ENCODE measurements around the gene F3. TPM values are rescaled to one million over a fixed set of nuclear protein-coding genes. Genes with fewer than 3 reads are reported as not detected.
A peak's percentile ranks its signal among the peaks of the same experiment; 100 is the strongest.
"Not testable (repeated sequence)": the region's sequence is repeated elsewhere in the genome, so short reads cannot be mapped to it uniquely, and the experiment has no call there.

The F3 gene
- 21.9 and 37.7 TPM in 2 replicates for total RNA-seq (2014; rRNA removed; shearing (Covaris generic))

DNA sequence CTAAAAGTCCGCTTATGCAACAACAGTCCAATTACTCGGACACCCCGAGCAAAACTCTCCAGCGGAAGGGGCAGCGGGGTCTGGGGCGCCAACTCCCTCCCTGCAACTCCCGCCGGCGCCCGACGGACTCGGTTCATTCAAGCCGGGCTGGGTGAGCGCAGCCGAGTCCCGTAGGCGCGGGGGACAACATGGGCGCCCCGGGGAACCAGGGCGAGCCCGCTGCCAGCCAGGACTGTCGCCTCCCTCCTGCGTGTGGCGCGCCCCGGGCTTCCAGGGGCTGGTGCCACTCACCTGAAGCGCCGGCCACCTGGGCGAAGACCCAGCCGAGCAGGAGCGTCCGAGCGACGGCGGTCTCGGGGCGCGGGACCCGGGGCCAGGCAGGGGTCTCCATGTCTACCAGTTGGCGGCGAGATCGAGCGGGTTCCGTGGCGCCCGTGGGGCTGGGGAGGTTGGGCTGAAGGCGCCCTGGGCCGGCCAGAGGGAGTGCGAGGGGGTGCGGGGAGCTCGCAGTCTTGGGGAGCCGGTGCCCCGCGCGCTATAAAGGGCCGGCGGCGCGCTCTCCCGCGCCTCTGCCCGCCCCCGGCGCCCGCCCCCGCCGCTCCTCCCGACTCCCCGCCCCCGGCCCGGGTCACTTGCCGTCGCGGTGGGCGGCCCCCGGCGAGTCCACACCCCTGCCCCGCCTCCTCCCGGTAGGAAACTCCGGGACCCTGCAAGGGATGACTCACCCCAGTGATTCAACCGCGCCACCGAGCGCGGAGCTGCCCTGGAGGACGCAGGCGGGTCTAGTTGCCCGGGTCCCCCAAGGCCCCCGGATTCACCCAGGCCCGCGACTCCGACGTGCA lies at the start of gene F3:
F3 (minus strand) TSS at position 514 of the 842 bp plus-strand sequence; CDS start at position 391, 123 bp downstream.
- H3K4me3 ChIP-seq (ENCODE audit: insufficient read depth, low read depth, low read length) = peak within 1 kb of the TSS; percentile 93
- peaks cover 1% of the 10 kb centered on the region; the same call in 1 of the 2 replicates for H3K36me3 ChIP-seq (replicated peaks; ENCODE audit: control insufficient read depth, insufficient read depth, low read length)
- H3K27me3 ChIP-seq (ENCODE audit: control insufficient read depth, insufficient read depth, low read length) = peaks cover 13% of the 10 kb centered on the region
- peak; percentile 94 for DNase-seq

DNA sequence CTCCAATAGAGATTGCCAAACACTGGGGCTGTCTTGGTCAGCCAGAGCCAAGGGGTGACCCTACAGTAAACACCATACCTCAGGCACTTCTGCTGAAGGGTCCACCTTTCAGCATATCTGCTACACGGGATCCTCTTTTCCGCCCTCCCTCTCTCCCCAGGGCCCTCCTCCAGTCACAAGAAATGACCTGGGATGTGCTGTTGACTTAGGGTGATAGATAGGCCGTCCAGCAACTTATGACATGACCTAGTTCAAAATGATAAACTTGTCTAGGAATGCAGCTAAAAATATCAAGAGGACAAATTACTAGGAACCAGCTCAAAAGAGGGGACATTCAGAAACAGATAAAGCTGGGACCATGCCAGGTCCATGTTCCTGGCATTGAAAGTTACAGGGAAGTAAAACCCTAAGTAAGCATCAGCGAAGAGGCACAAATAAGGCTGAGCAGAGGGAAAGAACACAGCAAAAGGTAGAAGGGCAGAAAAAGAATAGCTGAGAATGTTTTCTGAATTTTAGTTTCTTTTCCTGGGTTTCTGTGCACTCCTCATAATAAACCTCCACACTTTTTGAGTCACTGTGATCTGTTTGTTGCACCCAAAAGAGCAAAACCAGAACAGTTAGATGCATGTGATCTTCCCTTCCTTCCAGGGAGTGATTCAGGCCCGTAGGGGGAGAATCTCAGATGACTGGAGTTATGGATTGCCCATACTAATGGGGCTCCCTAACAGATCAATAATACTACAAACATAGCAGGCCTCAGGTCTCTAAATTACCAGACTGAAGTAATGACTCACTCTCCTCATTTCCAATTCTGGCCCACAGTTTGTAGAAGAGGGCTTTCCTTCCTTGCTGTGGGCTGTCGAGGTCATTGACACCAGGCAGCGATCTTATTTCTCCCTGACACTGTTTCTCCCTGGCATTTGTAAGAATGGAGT lies 48.9 kb upstream of the F3 start:
- no peak for DNase-seq
- no peaks in the 10 kb centered on the region for H3K36me3 ChIP-seq (replicated peaks; ENCODE audit: control insufficient read depth, insufficient read depth, low read length)
- H3K4me3 ChIP-seq (ENCODE audit: insufficient read depth, low read depth, low read length) = no peak overlapping the region
- H3K27me3 ChIP-seq (ENCODE audit: control insufficient read depth, insufficient read depth, low read length) = no peaks in the 10 kb centered on the region; the same call in 1 of the 2 replicates

DNA sequence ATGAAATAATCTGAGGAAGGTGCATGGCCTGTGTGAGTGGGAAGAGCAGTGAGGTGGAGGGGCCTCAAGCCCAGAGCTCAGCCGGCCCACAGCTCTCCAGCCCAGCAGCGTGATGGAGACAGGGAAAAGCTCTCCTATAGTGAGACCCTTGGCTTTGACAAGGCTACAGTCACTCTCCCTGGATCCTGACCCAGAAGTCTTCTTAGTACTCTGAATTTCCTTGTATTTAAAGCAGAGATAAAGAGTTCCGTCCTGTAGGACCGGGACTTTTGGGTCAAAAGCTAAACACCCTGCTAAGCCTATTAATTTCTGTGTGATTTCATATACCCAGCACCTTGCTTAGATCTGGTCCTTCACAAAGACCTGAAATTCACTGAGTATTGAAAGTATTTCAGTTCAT lies 48.2 kb upstream of the F3 start:
- H3K4me3 ChIP-seq (ENCODE audit: insufficient read depth, low read depth, low read length) = no peak overlapping the region
- H3K36me3 ChIP-seq (replicated peaks; ENCODE audit: control insufficient read depth, insufficient read depth, low read length) = no peaks in the 10 kb centered on the region
- DNase-seq = no peak
- H3K27me3 ChIP-seq (ENCODE audit: control insufficient read depth, insufficient read depth, low read length) = no peaks in the 10 kb centered on the region; the same call in 1 of the 2 replicates

DNA sequence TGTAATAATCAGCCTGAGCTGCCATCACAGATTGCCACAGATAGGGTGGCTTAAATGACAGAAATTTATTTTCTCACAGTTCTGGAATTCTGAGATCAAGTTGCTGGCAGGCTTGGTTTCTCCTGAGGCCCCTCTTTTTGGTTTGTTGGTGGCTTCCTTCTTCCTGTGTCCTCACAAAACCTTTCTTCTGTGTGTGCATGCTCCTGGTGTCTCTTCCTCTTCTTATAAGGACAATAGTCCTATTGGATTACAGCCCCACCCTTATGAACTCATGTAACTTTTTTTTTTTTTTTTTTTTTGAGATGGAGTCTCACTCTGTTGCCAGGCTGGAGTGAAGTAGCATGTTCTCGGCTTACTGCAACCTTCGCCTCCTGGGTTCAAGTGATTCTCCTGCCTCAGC lies 41.0 kb upstream of the F3 start:
- DNase-seq = no peak
- Histone ChIP-seq H3K27me3 (ENCODE audit: control insufficient read depth, insufficient read depth, low read length) (no peaks in the 10 kb centered on the region), H3K36me3 (replicated peaks; ENCODE audit: control insufficient read depth, insufficient read depth, low read length) (no peaks in the 10 kb centered on the region), H3K4me3 (ENCODE audit: insufficient read depth, low read depth, low read length) (no peak overlapping the region)

DNA sequence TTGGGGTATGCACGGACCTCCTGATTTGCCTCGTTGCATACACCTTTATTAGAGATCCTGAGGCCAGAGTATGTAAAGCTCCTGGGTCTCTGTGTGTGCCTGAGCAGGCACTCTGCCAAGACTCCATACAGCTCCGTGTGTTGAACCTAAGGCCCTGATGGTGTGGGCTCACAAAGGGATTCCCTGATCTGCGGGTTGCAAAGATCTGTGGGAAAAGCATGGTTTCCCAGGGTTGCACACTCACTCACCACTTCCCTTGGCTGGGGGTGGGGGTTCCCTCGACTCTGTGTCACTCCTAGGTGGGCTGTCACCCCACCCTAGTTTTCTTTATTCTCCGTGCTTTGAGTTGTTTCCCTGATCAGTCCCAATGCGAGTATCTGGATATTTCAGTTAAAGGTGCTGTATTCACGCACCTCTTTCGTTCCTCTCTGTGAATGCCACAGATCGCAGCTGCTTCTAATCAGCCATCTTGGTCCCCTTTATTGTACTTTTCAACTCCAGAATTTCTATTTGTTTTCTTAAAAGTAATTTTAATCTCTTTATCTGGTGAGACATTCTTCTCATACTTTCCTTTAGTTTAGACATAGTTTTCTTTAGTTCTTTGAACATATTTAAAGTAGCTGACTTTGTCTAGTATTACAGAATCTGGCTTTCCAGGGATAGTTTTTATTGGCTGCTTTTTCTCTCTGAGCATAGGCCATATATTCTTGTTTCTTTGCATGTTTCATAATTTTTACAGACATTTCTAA lies 39.0 kb upstream of the F3 start:
- no peak for DNase-seq
- H3K4me3 ChIP-seq (ENCODE audit: insufficient read depth, low read depth, low read length) = no peak overlapping the region
- H3K36me3 ChIP-seq (replicated peaks; ENCODE audit: control insufficient read depth, insufficient read depth, low read length) = no peaks in the 10 kb centered on the region
- no peaks in the 10 kb centered on the region for H3K27me3 ChIP-seq (ENCODE audit: control insufficient read depth, insufficient read depth, low read length)

DNA sequence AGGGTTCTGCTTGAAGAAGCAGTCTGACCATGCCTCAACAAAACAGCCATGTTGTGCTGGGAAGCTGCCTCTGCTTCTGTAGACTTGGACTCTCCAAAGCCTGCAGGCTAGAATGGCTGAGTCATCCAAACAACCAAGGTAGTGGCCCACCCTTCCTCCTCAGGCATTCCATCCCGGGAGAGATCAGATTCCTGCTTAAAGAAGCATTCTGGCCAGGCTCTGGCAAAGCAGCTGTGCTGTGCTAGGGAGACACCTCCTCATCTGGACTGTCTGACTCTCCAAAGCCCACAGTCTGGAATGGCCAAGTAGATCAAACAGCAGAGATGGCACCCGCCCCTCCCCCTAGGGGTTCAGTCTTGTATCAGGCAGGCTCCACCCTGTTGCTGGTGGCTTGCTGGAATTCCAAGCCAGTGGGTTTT lies 38.3 kb upstream of the F3 start:
- Histone ChIP-seq H3K27me3 (ENCODE audit: control insufficient read depth, insufficient read depth, low read length) (no peaks in the 10 kb centered on the region), H3K36me3 (replicated peaks; ENCODE audit: control insufficient read depth, insufficient read depth, low read length) (no peaks in the 10 kb centered on the region), H3K4me3 (ENCODE audit: insufficient read depth, low read depth, low read length) (no peak overlapping the region)
- no peak for DNase-seq

DNA sequence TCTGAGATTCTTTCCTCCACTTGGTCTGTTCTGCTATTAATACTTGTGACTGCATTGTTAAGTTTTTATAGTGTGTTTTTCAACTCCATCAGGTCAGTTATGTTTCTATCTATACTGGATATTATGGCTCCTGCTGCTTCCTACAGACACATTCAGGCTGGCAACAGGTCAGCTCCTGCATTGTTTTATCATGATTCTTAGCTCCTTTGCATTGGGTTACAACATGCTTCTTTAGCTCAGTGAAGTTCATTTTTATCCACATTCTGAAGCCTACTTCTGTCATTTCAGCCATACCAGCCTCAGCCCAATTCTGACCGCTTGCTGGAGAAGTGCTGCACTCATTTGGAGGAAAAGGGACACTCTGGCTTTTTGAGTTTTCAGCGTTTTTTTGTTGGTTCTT lies 37.3 kb upstream of the F3 start:
- no peak for DNase-seq
- no peaks in the 10 kb centered on the region for H3K36me3 ChIP-seq (replicated peaks; ENCODE audit: control insufficient read depth, insufficient read depth, low read length)

DNA sequence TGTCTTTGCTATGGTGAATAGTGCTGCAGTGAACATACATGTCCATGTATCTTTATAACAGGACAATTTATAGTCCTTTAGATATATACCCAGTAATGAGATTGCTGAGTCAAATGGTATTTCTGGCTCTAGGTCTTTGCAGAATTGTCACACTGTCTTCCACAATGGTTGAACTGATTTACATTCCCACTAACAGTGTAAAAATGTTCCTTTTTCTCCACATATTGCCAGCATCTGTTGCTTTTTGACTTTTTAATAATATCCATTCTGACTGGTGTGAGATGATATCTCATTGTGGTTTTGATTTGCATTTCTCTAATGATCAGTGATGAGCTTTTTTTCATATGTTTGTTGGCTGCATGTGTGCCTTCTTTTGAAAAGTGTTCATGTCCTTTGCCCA lies 32.4 kb upstream of the F3 start:
- not testable (repeated sequence) for DNase-seq; H3K4me3 ChIP-seq (ENCODE audit: insufficient read depth, low read depth, low read length); H3K27me3 ChIP-seq (ENCODE audit: control insufficient read depth, insufficient read depth, low read length)

More for the DNA sequence above, 37.3 kb upstream of the F3 start:
- H3K27me3 ChIP-seq (ENCODE audit: control insufficient read depth, insufficient read depth, low read length) = no peaks in the 10 kb centered on the region
- no peak overlapping the region for H3K4me3 ChIP-seq (ENCODE audit: insufficient read depth, low read depth, low read length)

DNA sequence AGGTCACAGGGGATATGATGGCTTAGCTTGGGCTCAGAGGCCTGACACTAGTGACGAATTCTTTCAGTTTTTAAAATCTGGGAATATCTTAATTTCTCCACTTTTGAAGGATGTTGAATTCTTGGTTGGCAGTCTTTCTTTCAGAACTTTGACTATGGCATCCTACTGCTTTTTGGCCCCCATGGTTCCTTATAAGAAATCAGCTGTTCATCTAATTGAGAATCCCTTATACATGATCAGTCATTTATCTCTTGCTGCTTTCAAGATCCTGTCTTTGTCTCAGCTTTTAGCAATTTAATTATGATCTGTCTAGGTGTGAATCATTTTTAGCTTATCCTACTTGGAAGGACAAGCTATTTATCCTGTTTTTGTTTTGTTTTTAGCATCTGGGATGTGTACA lies 31.2 kb upstream of the F3 start:
- no peak for DNase-seq
- no peak overlapping the region for H3K4me3 ChIP-seq (ENCODE audit: insufficient read depth, low read depth, low read length)

More for the DNA sequence above, 32.4 kb upstream of the F3 start:
- H3K36me3 ChIP-seq (replicated peaks; ENCODE audit: control insufficient read depth, insufficient read depth, low read length) = not testable (repeated sequence)

DNA sequence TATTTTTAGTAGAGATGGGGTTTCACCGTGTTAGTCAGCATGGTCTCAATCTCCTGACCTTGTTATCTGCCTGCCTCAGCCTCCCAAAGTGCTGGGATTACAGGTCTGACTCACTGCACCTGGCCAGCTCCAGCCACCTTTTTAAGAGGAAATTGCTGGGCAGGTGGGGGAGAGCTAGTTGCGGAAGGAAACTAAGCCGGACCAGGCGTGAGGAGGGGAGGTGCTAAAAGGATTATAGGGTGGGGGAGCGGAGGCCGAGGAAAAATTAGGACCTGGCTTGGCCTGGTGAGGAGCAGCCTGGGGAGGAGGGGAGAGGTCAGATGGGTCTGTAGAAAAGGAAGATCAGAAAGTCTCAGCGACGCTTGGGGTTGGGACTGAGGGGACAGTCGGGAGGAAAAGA lies 29.4 kb upstream of the F3 start:
- H3K27me3 ChIP-seq (ENCODE audit: control insufficient read depth, insufficient read depth, low read length) = not testable (repeated sequence)

More for the DNA sequence above, 31.2 kb upstream of the F3 start:
- no peaks in the 10 kb centered on the region for H3K36me3 ChIP-seq (replicated peaks; ENCODE audit: control insufficient read depth, insufficient read depth, low read length)
- no peaks in the 10 kb centered on the region for H3K27me3 ChIP-seq (ENCODE audit: control insufficient read depth, insufficient read depth, low read length)

DNA sequence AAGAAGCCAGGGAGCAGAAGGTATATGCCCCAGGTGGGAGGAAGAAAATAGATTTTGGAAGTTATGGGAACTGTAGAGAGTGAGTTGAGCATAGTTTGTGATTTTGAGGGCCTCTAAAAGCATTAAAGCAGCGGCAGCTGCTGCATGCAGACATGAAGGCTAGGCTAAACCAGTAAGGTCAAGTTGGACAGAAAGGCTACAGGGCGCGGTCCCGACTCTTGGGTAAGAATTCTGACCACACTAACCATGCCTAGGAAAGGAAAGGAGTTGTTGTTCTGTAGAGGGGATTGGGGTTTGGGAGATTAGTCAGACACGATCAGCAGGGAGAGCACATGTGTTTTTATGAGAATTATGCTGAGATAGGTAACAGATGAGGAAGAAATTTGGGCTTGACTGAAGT lies 27.2 kb upstream of the F3 start:
- H3K4me3 ChIP-seq (ENCODE audit: insufficient read depth, low read depth, low read length); H3K27me3 ChIP-seq (ENCODE audit: control insufficient read depth, insufficient read depth, low read length); H3K36me3 ChIP-seq (replicated peaks; ENCODE audit: control insufficient read depth, insufficient read depth, low read length); DNase-seq: not testable (repeated sequence)

More for the DNA sequence above, 29.4 kb upstream of the F3 start:
- peak overlapping the region; percentile 16; the same call in 1 of the 2 replicates for H3K4me3 ChIP-seq (ENCODE audit: insufficient read depth, low read depth, low read length)
- DNase-seq; H3K36me3 ChIP-seq (replicated peaks; ENCODE audit: control insufficient read depth, insufficient read depth, low read length): not testable (repeated sequence)

DNA sequence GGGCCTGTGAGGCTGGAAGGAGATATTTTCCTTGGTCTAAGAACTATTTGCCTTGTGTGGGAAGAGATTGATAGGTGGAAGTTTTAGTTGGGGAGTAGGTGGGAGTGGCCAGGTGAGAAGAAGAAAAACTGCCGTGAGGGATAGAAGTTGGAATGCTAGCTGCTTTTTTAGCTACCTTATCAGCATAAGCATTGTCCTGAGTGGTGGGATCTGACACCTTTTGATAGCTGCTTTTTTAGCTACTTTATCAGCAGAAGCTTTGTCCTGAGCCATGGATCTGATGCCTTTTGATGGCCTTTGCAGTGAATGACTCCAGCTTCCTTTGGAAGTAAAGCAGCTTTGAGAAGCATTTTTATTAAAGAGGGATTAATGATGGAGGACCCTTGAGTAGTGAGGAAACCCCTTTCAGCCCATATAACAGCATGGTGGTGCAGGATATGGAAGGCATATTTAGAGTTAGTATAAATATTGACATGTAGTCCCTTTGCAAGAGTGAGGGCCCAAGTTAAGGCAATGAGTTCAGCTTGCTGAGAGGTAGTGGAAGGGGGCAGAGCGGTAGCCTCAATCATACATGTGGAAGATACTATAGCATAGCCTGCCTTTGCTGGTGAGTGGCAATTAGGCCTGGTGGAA lies 26.5 kb upstream of the F3 start:
- H3K4me3 ChIP-seq (ENCODE audit: insufficient read depth, low read depth, low read length); H3K27me3 ChIP-seq (ENCODE audit: control insufficient read depth, insufficient read depth, low read length); H3K36me3 ChIP-seq (replicated peaks; ENCODE audit: control insufficient read depth, insufficient read depth, low read length); DNase-seq: not testable (repeated sequence)

DNA sequence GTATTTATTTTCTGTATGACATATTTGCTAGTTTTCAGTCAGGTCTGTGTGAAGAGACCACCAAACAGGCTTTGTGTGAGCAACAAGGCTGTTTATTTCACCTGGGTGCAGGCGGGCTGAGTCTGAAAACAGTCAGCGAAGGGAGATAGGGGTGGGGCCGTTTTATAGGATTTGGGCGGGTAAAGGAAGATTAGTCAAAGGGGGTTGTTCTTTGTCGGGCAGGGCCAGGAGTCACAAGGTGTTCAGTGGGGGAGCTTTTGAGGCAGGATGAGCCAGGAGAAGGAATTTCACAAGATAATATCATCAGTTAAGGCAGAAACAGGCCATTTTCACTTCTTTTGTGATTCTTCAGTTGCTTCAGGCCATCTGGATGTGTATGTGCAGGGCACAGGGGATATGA lies 24.9 kb upstream of the F3 start:
- not testable (repeated sequence) for H3K4me3 ChIP-seq (ENCODE audit: insufficient read depth, low read depth, low read length); DNase-seq

DNA sequence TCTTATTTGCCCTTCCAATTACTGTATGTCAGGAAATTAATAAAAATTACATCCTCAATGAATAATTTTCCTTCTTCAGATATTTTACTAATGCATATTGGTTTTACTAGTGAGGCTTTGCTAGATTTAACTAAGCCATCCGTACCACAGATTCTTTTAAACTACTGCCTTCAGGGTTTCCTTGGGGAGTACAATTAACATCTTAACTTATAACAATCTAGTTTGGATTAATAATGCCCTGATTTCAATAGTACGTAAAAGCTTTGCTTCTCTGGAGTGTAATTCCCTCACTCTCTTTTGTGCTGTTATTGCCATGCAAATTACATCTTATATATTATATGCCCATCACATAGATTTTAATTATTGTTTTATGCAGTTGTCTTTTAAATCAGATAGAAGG lies 24.3 kb upstream of the F3 start:
- Histone ChIP-seq H3K27me3 (ENCODE audit: control insufficient read depth, insufficient read depth, low read length) (no peaks in the 10 kb centered on the region), H3K36me3 (replicated peaks; ENCODE audit: control insufficient read depth, insufficient read depth, low read length) (no peaks in the 10 kb centered on the region), H3K4me3 (ENCODE audit: insufficient read depth, low read depth, low read length) (no peak overlapping the region)
- DNase-seq = no peak

More for the DNA sequence above, 24.9 kb upstream of the F3 start:
- H3K36me3 ChIP-seq (replicated peaks; ENCODE audit: control insufficient read depth, insufficient read depth, low read length); H3K27me3 ChIP-seq (ENCODE audit: control insufficient read depth, insufficient read depth, low read length): not testable (repeated sequence)
